SK-N-SH treated with all-trans-retinoic acid at 6 μM for 48 hours (cell line): Measurements from ENCODE around the gene TNIK.

Source experiments
- ESRRG ChIP-seq: fragments of 250-450 bp; sonication (Bioruptor Pico); IDR thresholded peaks from 2 replicates; pipeline ENCODE4 v1.6.1; 2021; ENCODE audit warnings: mild to moderate bottlenecking
- OSR1 ChIP-seq: fragments of 250-450 bp; sonication (Bioruptor Pico); IDR thresholded peaks from 2 replicates; pipeline ENCODE4 v1.8.0; 2022; ENCODE audit warnings: moderate library complexity, mild to moderate bottlenecking, inconsistent platforms
- PATZ1 ChIP-seq: fragments of 250-450 bp; sonication (Bioruptor Pico); IDR thresholded peaks from 2 replicates; pipeline ENCODE4 v1.8.0; 2020; ENCODE audit warnings: mild to moderate bottlenecking, moderate library complexity, borderline replicate concordance
- SNAI2 ChIP-seq: fragments of 250-450 bp; sonication (Bioruptor Pico); IDR thresholded peaks from 2 replicates; pipeline ENCODE4 v1.5.0; 2020; ENCODE audit warnings: mild to moderate bottlenecking, moderate library complexity
- TOX ChIP-seq: fragments of 250-450 bp; sonication (Bioruptor Pico); IDR thresholded peaks from 2 replicates; pipeline ENCODE4 v1.8.0; 2021; ENCODE audit warnings: mild to moderate bottlenecking, moderate library complexity, borderline replicate concordance
- TSHZ2 ChIP-seq: fragments of 250-450 bp; sonication (Bioruptor Pico); IDR thresholded peaks from 2 replicates; pipeline ENCODE4 v1.5.0; 2020; ENCODE audit warnings: mild to moderate bottlenecking, moderate library complexity
- ZC3H10 ChIP-seq: fragments of 250-450 bp; sonication (Bioruptor Pico); IDR thresholded peaks from 2 replicates; pipeline ENCODE4 v1.5.1; 2021; ENCODE audit warnings: mild to moderate bottlenecking, moderate library complexity
- ZFP3 ChIP-seq: fragments of 250-450 bp; sonication (Bioruptor Pico); IDR thresholded peaks from 2 replicates; pipeline ENCODE4 v1.5.0; 2020; ENCODE audit warnings: mild to moderate bottlenecking, moderate library complexity
- ZFP30 ChIP-seq: fragments of 450-650 bp; formaldehyde crosslinking; IDR thresholded peaks from 2 replicates; pipeline ENCODE4 v1.5.0; 2022; ENCODE audit warnings: mild to moderate bottlenecking, moderate library complexity
- ZNF565 ChIP-seq: fragments of 450-650 bp; formaldehyde crosslinking; conservative IDR thresholded peaks from 2 replicates; pipeline ENCODE4 v1.5.0; 2020; ENCODE audit warnings: low read depth, mild to moderate bottlenecking, moderate library complexity
- ZNF8 ChIP-seq: fragments of 450-650 bp; formaldehyde crosslinking; IDR thresholded peaks from 2 replicates; pipeline ENCODE4 v1.5.0; 2020; ENCODE audit warnings: mild to moderate bottlenecking, moderate library complexity

- TF ChIP-seq ZC3H10 (CRISPR knock-in tag) (no peak), TSHZ2 (no peak), ZNF565 (CRISPR knock-in tag) (no peak), PATZ1 (CRISPR knock-in tag) (no peak), ZFP30 (CRISPR knock-in tag) (no peak), OSR1 (CRISPR knock-in tag) (no peak), ESRRG (CRISPR knock-in tag) (no peak), ZFP3 (no peak), SNAI2 (CRISPR knock-in tag) (no peak), TOX (CRISPR knock-in tag) (no peak), ZNF8 (CRISPR knock-in tag) (no peak)
Observed at GRCh38 chr3:171398343-171398742, 61.9 kb downstream of the TNIK start.
